Measurements from ENCODE around the gene IGSF9.
A peak's percentile ranks its signal among the peaks of the same experiment; 100 is the strongest.

Gene IGSF9

GRCh38 chr1:159937054-159937750, 8.2 kb downstream of the IGSF9 start:
- Histone ChIP-seq H4K20me1 (ENCODE audit: insufficient read depth, low read length) (no peaks in the 10 kb centered on the region), H3F3A (ENCODE audit: insufficient read depth, low read length) (no peaks in the 10 kb centered on the region), H3K9me2 (ENCODE audit: low read depth, low read length) (no peaks in the 10 kb centered on the region), H3K27me3 (ENCODE audit: insufficient read depth, low read length) (0 out of 2 replicates have a peak, but pooled peaks cover 15% of the 10 kb centered on the region), H2AFZ (ENCODE audit: low read length) (no peak overlapping the region), H3K4me1 (ENCODE audit: insufficient read depth, low read length, severe bottlenecking) (no peaks in the 10 kb centered on the region), H3K4me2 (ENCODE audit: low read length) (no peak overlapping the region), H3K27ac (ENCODE audit: low read depth, low read length, poor library complexity, severe bottlenecking) (no peak overlapping the region), H3K9me3 (ENCODE audit: low read length) (no peaks in the 10 kb centered on the region), H3K4me3 (ENCODE audit: low read depth, low read length, poor library complexity, severe bottlenecking) (no peak overlapping the region), H3K9ac (ENCODE audit: low read length) (no peak overlapping the region), H3K36me3 (ENCODE audit: insufficient read depth, low read length) (no peaks in the 10 kb centered on the region), H3K79me2 (ENCODE audit: insufficient read depth, low read length) (no peaks in the 10 kb centered on the region)
- TF ChIP-seq CTCF (IDR thresholded peaks at IDR 0.05; ENCODE audit: low read length), result no peak
- TF ChIP-seq EZH2 (IDR thresholded peaks at IDR 0.05; ENCODE audit: borderline replicate concordance, low read length), result no peak

GRCh38 chr1:159936273-159936904, 9.0 kb downstream of the IGSF9 start:
- Histone ChIP-seq H3K4me1 (ENCODE audit: insufficient read depth, low read length, severe bottlenecking) (no peaks in the 10 kb centered on the region), H3K27me3 (ENCODE audit: insufficient read depth, low read length) (peaks cover 15% of the 10 kb centered on the region; the same call in 1 of the 2 replicates), H3F3A (ENCODE audit: insufficient read depth, low read length) (no peaks in the 10 kb centered on the region), H3K9me3 (ENCODE audit: low read length) (no peaks in the 10 kb centered on the region), H4K20me1 (ENCODE audit: insufficient read depth, low read length) (no peaks in the 10 kb centered on the region), H3K79me2 (ENCODE audit: insufficient read depth, low read length) (no peaks in the 10 kb centered on the region), H3K27ac (ENCODE audit: low read depth, low read length, poor library complexity, severe bottlenecking) (no peak overlapping the region), H3K36me3 (ENCODE audit: insufficient read depth, low read length) (no peaks in the 10 kb centered on the region), H3K9me2 (ENCODE audit: low read depth, low read length) (no peaks in the 10 kb centered on the region), H3K9ac (ENCODE audit: low read length) (no peak overlapping the region), H3K4me2 (ENCODE audit: low read length) (no peak overlapping the region), H3K4me3 (ENCODE audit: low read depth, low read length, poor library complexity, severe bottlenecking) (no peak overlapping the region), H2AFZ (ENCODE audit: low read length) (no peak overlapping the region)
- no peak for TF ChIP-seq EZH2 (IDR thresholded peaks at IDR 0.05; ENCODE audit: borderline replicate concordance, low read length)
- peak; percentile 75 for TF ChIP-seq CTCF (IDR thresholded peaks at IDR 0.05; ENCODE audit: low read length)

- H3K9me2 ChIP-seq (ENCODE audit: low read depth, low read length), result no peaks in the 10 kb centered on the region
- no peaks in the 10 kb centered on the region for H3F3A ChIP-seq (ENCODE audit: insufficient read depth, low read length)
- H3K9ac ChIP-seq (ENCODE audit: low read length), result no peak overlapping the region
- H3K9me3 ChIP-seq (ENCODE audit: low read length), result no peaks in the 10 kb centered on the region
- H3K4me2 ChIP-seq (ENCODE audit: low read length), result no peak overlapping the region
- no peaks in the 10 kb centered on the region for H4K20me1 ChIP-seq (ENCODE audit: insufficient read depth, low read length)
- TF ChIP-seq EZH2 (IDR thresholded peaks at IDR 0.05; ENCODE audit: borderline replicate concordance, low read length) (no peak), CTCF (IDR thresholded peaks at IDR 0.05; ENCODE audit: low read length) (no peak)
- H3K79me2 ChIP-seq (ENCODE audit: insufficient read depth, low read length), result no peaks in the 10 kb centered on the region
- no peaks in the 10 kb centered on the region for H3K4me1 ChIP-seq (ENCODE audit: insufficient read depth, low read length, severe bottlenecking)
- no peak overlapping the region for H2AFZ ChIP-seq (ENCODE audit: low read length)
- peaks cover 15% of the 10 kb centered on the region; the same call in 1 of the 2 replicates for H3K27me3 ChIP-seq (ENCODE audit: insufficient read depth, low read length)
- H3K36me3 ChIP-seq (ENCODE audit: insufficient read depth, low read length), result no peaks in the 10 kb centered on the region
- no peak overlapping the region for H3K4me3 ChIP-seq (ENCODE audit: low read depth, low read length, poor library complexity, severe bottlenecking)
- no peak overlapping the region for H3K27ac ChIP-seq (ENCODE audit: low read depth, low read length, poor library complexity, severe bottlenecking)
These were observed 9.6 kb downstream of the IGSF9 start for GRCh38 chr1:159935719-159936272.
